ENCODE results near the gene GPBP1. TPM values are rescaled to one million over a fixed set of nuclear protein-coding genes. Genes with fewer than 3 reads are reported as not detected.

The GPBP1 gene
- polyA plus RNA-seq, 1 of the 3 experiments (the other 2 are of a cell fraction) = 11.4 TPM

DNA sequence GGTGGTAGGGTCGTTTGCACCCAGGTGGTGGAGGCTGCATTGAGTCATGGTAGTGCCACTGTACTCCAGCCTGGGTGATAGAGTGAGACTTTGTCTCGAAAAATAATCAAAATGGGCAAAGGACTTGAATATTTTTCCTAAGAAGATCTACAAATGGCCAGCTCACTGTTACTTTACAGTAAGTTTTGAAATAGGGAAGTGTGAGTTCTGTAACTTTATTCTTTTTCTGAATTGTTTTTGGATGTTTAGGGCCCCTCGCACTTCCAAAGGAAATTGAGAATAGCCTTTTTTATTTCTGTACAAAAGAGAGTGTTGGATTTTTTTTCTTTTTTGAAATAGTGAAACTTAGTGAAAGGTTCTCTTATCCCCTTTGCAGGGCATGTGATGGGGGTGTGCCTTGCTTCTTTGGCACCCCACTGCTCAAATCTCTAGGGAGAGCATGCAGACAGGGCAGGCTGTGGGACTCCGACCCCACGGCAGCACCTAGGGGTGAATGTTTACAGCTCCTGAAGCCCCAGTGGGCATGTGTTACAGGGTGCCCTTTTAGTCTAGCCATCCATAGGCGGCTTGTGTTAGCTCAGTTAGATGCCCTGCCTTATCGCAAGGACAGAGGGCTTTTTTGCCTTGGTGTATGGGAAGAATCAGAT lies 33.3 kb downstream of the GPBP1 start (continued):
- no peak for TF ChIP-seq TEAD4 (IDR thresholded peaks at IDR 0.05; ENCODE audit: borderline replicate concordance, insufficient read depth)

DNA sequence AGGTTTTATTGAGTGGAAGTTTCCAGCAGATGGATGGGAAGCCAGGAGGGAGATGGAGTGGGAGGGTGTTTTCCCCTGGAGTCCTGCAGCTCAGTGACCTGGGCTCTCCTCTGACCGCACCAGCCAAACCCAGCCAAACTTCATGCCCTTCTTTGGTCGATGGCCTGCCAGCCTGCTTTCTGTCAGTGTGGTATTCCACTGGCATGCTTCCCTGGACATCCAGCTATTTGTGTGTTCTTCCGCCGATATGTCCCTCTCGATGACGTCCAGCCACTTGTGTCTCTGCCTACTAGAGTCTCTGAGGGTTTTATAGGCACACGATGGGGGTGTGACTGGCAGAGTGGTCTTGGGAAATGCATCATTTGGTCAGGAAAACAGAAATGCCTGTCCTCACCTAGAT lies 33.8 kb downstream of the GPBP1 start:
- Histone ChIP-seq H3K9me3 (no peaks in the 10 kb centered on the region), H3F3A (replicated peaks; ENCODE audit: insufficient read depth) (peaks cover 10% of the 10 kb centered on the region), H3K9me2 (no peaks in the 10 kb centered on the region), H3K27ac (ENCODE audit: low read depth in 2 of 2, low read length in 1 of 2) (no peak overlapping the region), H3K27me3 (ENCODE audit: insufficient read depth) (no peaks in the 10 kb centered on the region), H3K4me2 (no peak overlapping the region), H3K9ac (no peak overlapping the region), H3K36me3 (replicated peaks in 1 of 2; ENCODE audit: control insufficient read depth in 1 of 2, insufficient read depth in 2 of 2, low read length in 1 of 2) (no peaks in the 10 kb centered on the region), H2AFZ (ENCODE audit: low read depth) (no peak overlapping the region), H4K20me1 (ENCODE audit: insufficient read depth) (peaks cover 83% of the 10 kb centered on the region), H3K79me2 (ENCODE audit: insufficient read depth) (peaks cover 100% of the 10 kb centered on the region), H3K4me3 (ENCODE audit: low read depth in 2 of 2, low read length in 1 of 2) (no peak overlapping the region), H3K4me1 (ENCODE audit: control insufficient read depth in 1 of 2, insufficient read depth in 2 of 2, low read depth in 1 of 2, low read length in 1 of 2) (peaks cover 4 to 5% of the 10 kb centered on the region in 2 experiments; a peak in 2 of 4 replicates)
- POLR2A ChIA-PET = no interaction called here
- 93% methylated on average over 7 of the region's 7 CpGs for WGBS (ENCODE audit: low lambda C conversion rate)
- CTCF ChIA-PET = interaction anchor here (1.0 kb wide), 1 partner anchor 33 kb away, joined by 3 read pairs; no protein-coding TSS in a partner anchor
- TF ChIP-seq, protein P1, sequence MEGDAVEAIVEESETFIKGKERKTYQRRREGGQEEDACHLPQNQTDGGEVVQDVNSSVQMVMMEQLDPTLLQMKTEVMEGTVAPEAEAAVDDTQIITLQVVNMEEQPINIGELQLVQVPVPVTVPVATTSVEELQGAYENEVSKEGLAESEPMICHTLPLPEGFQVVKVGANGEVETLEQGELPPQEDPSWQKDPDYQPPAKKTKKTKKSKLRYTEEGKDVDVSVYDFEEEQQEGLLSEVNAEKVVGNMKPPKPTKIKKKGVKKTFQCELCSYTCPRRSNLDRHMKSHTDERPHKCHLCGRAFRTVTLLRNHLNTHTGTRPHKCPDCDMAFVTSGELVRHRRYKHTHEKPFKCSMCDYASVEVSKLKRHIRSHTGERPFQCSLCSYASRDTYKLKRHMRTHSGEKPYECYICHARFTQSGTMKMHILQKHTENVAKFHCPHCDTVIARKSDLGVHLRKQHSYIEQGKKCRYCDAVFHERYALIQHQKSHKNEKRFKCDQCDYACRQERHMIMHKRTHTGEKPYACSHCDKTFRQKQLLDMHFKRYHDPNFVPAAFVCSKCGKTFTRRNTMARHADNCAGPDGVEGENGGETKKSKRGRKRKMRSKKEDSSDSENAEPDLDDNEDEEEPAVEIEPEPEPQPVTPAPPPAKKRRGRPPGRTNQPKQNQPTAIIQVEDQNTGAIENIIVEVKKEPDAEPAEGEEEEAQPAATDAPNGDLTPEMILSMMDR (IDR thresholded peaks at IDR 0.05) = no peak
- TF ChIP-seq FOXM1 (IDR thresholded peaks at IDR 0.05; ENCODE audit: low read depth) = no peak
- TF ChIP-seq, protein P2, sequence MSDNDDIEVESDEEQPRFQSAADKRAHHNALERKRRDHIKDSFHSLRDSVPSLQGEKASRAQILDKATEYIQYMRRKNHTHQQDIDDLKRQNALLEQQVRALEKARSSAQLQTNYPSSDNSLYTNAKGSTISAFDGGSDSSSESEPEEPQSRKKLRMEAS (IDR thresholded peaks at IDR 0.05; ENCODE audit: low read depth) = no peak
- no peak for TF ChIP-seq RAD21 (IDR thresholded peaks at IDR 0.05; ENCODE audit: low read length)
- no peak for TF ChIP-seq POLR2AphosphoS5 (IDR thresholded peaks at IDR 0.05; ENCODE audit: low read depth, low read length)
- no peak for TF ChIP-seq YY1 (IDR thresholded peaks at IDR 0.05; ENCODE audit: low read depth)
- TF ChIP-seq GATA2 (CRISPR knock-in tag; IDR thresholded peaks at IDR 0.05) = no peak
- no peak for TF ChIP-seq SIN3A (IDR thresholded peaks at IDR 0.05; ENCODE audit: borderline replicate concordance, low read depth, low read length)
- no peak for TF ChIP-seq NFIC (IDR thresholded peaks at IDR 0.05; ENCODE audit: borderline replicate concordance)
- no peak for TF ChIP-seq JUND (IDR thresholded peaks at IDR 0.05)
- TF ChIP-seq, protein P3, sequence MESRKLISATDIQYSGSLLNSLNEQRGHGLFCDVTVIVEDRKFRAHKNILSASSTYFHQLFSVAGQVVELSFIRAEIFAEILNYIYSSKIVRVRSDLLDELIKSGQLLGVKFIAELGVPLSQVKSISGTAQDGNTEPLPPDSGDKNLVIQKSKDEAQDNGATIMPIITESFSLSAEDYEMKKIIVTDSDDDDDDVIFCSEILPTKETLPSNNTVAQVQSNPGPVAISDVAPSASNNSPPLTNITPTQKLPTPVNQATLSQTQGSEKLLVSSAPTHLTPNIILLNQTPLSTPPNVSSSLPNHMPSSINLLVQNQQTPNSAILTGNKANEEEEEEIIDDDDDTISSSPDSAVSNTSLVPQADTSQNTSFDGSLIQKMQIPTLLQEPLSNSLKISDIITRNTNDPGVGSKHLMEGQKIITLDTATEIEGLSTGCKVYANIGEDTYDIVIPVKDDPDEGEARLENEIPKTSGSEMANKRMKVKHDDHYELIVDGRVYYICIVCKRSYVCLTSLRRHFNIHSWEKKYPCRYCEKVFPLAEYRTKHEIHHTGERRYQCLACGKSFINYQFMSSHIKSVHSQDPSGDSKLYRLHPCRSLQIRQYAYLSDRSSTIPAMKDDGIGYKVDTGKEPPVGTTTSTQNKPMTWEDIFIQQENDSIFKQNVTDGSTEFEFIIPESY (IDR thresholded peaks at IDR 0.05; ENCODE audit: borderline replicate concordance, low read depth) = no peak
- no peak for TF ChIP-seq MEF2A (IDR thresholded peaks at IDR 0.05; ENCODE audit: borderline replicate concordance, low read depth)
- TF ChIP-seq TCF12 (IDR thresholded peaks at IDR 0.05) = no peak
- no peak for TF ChIP-seq TAF1 (IDR thresholded peaks at IDR 0.05; ENCODE audit: borderline replicate concordance, low read depth, low read length)
- TF ChIP-seq, protein P4, sequence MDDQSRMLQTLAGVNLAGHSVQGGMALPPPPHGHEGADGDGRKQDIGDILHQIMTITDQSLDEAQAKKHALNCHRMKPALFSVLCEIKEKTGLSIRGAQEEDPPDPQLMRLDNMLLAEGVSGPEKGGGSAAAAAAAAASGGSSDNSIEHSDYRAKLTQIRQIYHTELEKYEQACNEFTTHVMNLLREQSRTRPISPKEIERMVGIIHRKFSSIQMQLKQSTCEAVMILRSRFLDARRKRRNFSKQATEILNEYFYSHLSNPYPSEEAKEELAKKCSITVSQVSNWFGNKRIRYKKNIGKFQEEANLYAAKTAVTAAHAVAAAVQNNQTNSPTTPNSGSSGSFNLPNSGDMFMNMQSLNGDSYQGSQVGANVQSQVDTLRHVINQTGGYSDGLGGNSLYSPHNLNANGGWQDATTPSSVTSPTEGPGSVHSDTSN (IDR thresholded peaks at IDR 0.05) = no peak
- TF ChIP-seq, protein P5, sequence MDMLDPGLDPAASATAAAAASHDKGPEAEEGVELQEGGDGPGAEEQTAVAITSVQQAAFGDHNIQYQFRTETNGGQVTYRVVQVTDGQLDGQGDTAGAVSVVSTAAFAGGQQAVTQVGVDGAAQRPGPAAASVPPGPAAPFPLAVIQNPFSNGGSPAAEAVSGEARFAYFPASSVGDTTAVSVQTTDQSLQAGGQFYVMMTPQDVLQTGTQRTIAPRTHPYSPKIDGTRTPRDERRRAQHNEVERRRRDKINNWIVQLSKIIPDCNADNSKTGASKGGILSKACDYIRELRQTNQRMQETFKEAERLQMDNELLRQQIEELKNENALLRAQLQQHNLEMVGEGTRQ (IDR thresholded peaks at IDR 0.05; ENCODE audit: borderline replicate concordance, low read depth, low read length) = no peak
- TF ChIP-seq SMC3 (IDR thresholded peaks at IDR 0.05; ENCODE audit: low read depth, low read length) = no peak
- no peak for TF ChIP-seq GABPA (IDR thresholded peaks at IDR 0.05; ENCODE audit: low read depth)
- TF ChIP-seq EP300 (IDR thresholded peaks at IDR 0.05; ENCODE audit: borderline replicate concordance in 1 of 2, low read depth in 1 of 2, low read length in 1 of 2) = no peak
- DNase-seq = no peak
